GM12872 (cell line): ENCODE data around the gene VWA3B.

ENCODE experiments used
- TF ChIP-seq, protein P1 (sequence below): IDR thresholded peaks from 3 replicates; pipeline ENCODE4 v1.5.1; 2011; ENCODE audit warnings: low read depth, mild to moderate bottlenecking, low read length, moderate library complexity; ENCODE audit not compliant: insufficient read depth

Gene VWA3B

GRCh38 chr2:98333922-98334321 lies 247.0 kb downstream of the VWA3B start:
- TF ChIP-seq, protein P1, sequence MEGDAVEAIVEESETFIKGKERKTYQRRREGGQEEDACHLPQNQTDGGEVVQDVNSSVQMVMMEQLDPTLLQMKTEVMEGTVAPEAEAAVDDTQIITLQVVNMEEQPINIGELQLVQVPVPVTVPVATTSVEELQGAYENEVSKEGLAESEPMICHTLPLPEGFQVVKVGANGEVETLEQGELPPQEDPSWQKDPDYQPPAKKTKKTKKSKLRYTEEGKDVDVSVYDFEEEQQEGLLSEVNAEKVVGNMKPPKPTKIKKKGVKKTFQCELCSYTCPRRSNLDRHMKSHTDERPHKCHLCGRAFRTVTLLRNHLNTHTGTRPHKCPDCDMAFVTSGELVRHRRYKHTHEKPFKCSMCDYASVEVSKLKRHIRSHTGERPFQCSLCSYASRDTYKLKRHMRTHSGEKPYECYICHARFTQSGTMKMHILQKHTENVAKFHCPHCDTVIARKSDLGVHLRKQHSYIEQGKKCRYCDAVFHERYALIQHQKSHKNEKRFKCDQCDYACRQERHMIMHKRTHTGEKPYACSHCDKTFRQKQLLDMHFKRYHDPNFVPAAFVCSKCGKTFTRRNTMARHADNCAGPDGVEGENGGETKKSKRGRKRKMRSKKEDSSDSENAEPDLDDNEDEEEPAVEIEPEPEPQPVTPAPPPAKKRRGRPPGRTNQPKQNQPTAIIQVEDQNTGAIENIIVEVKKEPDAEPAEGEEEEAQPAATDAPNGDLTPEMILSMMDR, result no peak

- TF ChIP-seq, protein P1, result no peak
Measured at GRCh38 chr2:98334439-98335078, 247.6 kb downstream of the VWA3B start.

- TF ChIP-seq, protein P1, result no peak
Measured at GRCh38 chr2:98335271-98335670, 248.3 kb downstream of the VWA3B start.

GRCh38 chr2:98341241-98341640 lies 254.3 kb downstream of the VWA3B start:
- TF ChIP-seq, protein P1, result no peak

- TF ChIP-seq, protein P1, result no peak
Measured at GRCh38 chr2:98343285-98343684, 256.3 kb downstream of the VWA3B start.

DNA sequence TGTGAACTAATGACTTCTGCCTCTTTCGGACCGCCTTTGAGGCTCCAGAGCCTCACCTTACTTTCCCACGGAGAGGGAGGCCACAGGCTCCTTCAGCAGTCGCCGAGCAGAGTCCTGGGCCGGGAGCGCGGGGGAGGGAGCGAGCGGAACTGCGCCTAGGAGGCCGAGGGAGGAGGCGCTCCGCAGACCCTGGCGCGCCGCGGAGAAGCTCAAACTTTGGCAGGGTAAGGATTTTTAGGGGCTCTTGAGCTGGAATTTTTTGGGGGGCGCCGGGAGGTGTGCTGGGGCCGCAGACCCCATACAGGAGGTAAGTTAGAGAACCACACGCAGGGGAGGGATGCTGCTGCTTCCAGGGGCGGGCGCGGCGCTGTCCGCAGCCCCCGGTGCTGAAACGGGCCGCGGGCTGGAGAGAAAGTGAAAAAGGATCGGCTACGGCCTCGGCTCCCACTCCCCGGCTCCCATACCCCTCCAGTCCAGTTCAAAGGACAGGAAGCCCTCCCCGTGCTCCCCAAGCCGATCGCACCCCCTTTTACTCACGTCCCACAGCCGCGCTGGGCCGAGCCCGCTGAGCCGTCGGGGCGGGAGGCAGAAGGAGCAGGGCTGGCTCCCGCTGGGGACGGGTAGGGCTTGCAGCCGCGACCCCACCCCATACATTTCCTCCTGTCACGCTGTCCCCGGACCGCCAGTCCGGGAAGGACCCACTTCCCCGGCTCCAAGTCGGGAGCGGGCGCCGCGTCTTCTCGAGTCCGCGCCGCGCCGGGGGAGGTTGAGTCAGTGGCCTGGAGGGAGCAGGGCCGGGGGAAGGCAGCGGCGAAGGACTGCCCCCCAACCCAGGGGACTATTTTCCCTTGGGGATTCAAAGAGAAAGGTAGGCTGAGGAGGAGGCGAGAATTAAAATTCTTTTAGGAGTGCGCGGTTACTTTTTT lies 259.6 kb downstream of the VWA3B start, which contains the start of gene CNGA3:
CNGA3 (plus strand) TSS at position 146 of the 926 bp plus-strand sequence. CDS start 23,520 bp downstream, outside the sequence.
- TF ChIP-seq, protein P1, result no peak

- TF ChIP-seq, protein P1, result no peak
Measured at GRCh38 chr2:98347298-98348065, 260.5 kb downstream of the VWA3B start.
